NCI-H1092 (cell line): ENCODE data around the gene MIER1.
"Not testable (repeated sequence)": the region's sequence is repeated elsewhere in the genome, so short reads cannot be mapped to it uniquely, and the experiment has no call there.

ENCODE experiments used
- DNase-seq: peaks from one replicate; lab custom pipeline; 2025; lab: John Stamatoyannopoulos, UW

The MIER1 gene

GRCh38 chr1:66938613-66939012 is 13.8 kb downstream of the MIER1 start:
- no peak for DNase-seq

GRCh38 chr1:66940981-66941380 is 16.2 kb downstream of the MIER1 start:
- DNase-seq = no peak

- DNase-seq = no peak
Observed at GRCh38 chr1:66943361-66943969, 18.7 kb downstream of the MIER1 start.

- no peak for DNase-seq
Observed at GRCh38 chr1:66944330-66945274, 19.8 kb downstream of the MIER1 start.

DNA sequence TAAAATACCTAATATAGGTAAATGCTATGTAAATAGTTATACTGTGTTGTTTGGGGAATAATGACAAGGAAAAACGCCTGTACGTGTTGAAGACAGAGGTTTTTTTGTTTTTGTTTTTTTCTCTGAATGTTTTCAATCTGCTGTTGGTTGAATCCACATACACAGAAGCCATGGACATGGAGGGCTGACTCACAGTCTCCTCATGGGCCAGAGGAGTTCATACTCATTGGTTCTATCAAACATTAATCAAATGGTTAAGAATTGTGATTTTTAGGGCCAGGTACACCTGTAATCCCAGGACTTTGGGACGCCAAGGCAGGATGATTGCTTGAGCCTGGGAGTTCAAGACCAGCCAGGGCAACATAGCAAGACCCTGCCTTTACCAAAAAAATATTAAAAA is 20.5 kb downstream of the MIER1 start:
- no peak for DNase-seq

GRCh38 chr1:66947267-66947666 is 22.5 kb downstream of the MIER1 start:
- DNase-seq = no peak

DNA sequence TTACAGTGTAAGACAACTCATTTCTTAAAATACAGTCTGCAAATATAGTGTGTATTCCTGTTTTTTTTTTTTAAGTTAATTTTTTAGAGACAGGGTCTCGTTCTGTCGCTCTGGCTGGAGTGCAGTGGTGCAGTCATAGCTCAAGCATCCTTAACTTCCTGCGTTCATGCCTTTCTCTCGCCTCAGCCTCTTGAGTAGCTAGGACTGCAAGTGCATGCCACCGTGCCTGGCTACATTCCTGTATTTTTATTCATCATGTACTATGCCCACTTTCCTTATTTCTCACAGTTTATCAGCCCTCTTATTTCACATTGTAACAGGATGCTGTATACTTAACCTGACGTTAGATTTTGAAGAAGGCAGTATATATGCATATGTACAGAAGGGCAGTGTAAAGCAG is 26.7 kb downstream of the MIER1 start:
- no peak for DNase-seq

- no peak for DNase-seq
Observed at GRCh38 chr1:66954208-66954607, 29.4 kb downstream of the MIER1 start.

GRCh38 chr1:66957938-66958337 is 33.1 kb downstream of the MIER1 start:
- no peak for DNase-seq

DNA sequence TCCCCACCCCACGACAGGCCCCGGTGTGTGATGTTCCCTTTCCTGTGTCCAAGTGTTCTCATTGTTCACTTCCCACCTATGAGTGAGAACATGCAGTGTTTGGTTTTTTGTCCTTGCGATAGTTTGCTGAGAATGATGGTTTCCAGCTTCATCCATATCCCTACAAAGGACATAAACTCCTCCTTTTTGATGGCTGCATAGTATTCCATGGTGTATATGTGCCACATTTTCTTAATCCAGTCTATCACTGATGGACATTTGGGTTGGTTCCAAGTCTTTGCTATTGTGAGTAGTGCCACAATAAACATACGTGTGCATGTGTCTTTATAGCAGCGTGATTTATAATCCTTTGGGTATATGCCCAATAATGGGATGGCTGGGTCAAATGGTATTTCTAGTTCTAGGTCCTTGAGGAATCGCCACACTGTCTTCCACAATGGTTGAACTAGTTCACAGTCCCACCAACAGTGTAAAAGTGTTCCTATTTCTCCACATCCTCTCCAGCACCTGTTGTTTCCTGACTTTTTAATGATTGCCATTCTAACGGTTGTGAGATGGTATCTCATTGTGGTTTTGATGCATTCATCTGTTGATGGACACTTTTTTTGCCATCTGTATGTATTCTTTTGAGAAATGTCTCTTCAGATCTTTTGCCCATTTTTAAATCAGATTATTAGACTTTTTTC is 41.5 kb downstream of the MIER1 start:
- DNase-seq = not testable (repeated sequence)

DNA sequence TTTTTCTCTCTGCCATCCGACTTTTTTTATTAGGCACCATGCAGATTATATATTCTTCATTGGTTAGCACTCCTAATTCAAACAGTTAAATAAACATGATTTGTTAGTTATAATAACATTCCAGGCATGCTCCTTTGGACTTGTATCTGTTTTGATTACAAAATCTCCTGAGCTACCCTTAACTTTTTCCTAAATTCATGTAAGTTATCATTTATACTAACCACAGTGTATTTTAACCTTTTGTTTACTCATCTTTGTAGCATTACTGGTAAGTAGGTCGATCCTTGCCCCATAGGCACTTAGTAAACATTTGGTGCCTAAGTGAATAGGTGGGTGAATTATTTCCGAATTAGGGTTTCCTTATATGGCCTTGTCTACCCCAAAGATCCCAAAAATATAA is 43.8 kb downstream of the MIER1 start:
- DNase-seq = no peak

GRCh38 chr1:66978201-66978600 is 53.4 kb downstream of the MIER1 start:
- DNase-seq = no peak

DNA sequence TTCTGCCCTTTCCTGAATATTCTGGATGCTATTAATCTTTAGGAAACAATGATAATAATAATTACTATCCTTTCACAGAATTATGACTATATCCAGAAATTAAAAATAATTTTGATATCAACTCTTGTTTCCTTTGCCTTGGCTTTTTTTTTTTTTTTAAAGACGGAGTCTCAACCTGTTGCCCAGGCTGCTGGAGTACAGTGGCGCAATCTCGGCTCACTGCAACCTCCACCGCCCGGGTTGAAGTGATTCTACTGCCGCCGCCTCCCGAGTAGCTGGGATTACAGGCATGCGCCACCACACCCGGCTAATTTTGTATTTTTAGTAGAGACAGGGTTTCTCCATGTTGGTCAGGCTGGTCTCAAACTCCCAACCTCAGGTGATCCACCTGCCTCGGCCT is 54.8 kb downstream of the MIER1 start:
- not testable (repeated sequence) for DNase-seq

- no peak for DNase-seq
Observed at GRCh38 chr1:66980745-66981367, 56.1 kb downstream of the MIER1 start.

GRCh38 chr1:66981679-66982078 is 56.9 kb downstream of the MIER1 start:
- DNase-seq = no peak

DNA sequence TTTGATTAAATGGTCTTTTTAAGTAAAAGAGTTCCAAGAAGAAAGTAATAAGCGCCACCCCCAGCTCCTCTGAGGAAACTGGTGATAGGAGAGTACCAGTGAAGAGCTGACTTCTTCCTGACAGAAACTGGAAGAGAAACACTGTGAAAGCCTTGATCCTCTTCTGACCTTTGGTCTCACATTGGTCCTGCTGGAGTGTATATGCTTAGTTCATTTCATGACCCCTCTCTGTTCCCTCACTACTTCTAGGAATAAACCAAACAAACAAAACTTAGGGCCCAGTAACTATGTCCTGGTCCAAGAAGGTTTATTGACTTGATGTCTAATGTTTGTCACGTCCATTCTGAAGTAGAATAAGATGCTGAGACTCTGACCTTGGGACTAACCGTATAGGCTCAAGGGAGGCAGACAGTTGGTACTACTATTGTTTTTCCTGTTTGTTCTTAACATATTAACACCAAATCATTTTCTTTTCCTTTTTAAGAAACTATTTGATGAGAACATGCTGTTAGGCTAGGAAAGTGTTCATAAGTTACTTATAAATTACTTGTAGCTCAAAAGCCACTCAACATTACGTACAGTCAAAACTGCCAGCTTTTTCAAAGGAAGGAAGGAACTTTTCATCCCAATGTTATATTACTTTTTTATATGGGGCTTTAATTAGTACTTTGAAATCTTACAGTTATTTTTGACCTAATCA is 57.9 kb downstream of the MIER1 start:
- no peak for DNase-seq

- no peak for DNase-seq
Observed at GRCh38 chr1:66984491-66984890, 59.7 kb downstream of the MIER1 start.

DNA sequence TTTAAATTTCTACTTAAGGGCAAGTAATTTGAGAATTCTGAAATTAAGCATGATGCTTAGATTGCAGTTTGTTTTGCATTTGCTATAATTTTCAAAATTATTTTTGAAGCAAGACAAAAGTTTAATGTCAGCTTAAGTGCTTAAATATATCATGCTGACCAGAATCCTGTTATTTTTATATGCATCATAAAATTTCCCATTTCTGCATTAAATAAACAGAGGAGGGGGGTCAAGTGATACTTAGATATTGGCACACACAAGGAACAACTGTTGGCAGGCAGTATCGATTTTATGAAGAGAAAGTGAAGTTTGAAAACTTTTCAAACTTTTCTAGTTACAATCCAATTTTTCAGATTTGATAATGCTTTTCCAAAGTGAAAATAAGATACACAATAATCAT is 61.0 kb downstream of the MIER1 start:
- DNase-seq = no peak

GRCh38 chr1:66993076-66993475 is 68.3 kb downstream of the MIER1 start:
- no peak for DNase-seq

- peak; percentile 31 for DNase-seq
Observed at GRCh38 chr1:66996018-66996682, 71.4 kb downstream of the MIER1 start.

DNA sequence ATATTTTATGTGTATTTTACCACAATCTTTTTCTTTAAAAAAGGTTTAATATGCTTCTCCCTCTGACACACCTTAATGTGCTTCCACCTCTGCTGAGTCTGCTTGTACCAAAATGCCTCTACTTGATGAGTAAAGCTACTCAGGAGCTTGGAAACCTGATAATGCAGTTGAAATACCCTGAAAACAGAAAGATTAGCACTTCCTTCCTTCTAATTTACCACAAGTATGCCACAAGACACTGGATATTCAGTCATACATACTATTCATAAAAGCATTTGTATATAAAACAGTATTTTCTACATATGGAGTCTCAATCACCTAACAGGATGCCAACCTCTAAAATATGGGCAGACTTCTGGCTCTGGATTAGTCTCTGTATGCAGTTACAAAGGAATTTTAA is 74.2 kb downstream of the MIER1 start:
- DNase-seq = no peak
